Suprapubic skin (tissue), 4 donors: ENCODE data around the gene ANKRD11.
"Not testable (repeated sequence)": the region's sequence is repeated elsewhere in the genome, so short reads cannot be mapped to it uniquely, and the experiment has no call there.

Experiments used
- CTCF ChIP-seq, 2 donors: fragments of 200-600 bp in 1 of 2; fragments of 450-650 bp in 1 of 2; sonication (generic) in 1 of 2; IDR thresholded peaks; one replicate each; pipeline ENCODE4 v1.5.1; 2016 to 2019; ENCODE audit warnings: antibody characterized with exemption in 2 of 2, mild to moderate bottlenecking in 1 of 2, moderate library complexity in 1 of 2
- EP300 ChIP-seq: sonication (generic); formaldehyde crosslinking; IDR thresholded peaks from one replicate; pipeline ENCODE4 v1.6.1; 2017; ENCODE audit warnings: antibody characterized with exemption
- POLR2A ChIP-seq, 2 donors: fragments of 450-650 bp; IDR thresholded peaks; one replicate each; pipeline ENCODE4 v1.6.1; 2017; ENCODE audit warnings: antibody characterized with exemption in 2 of 2, mild to moderate bottlenecking in 2 of 2, moderate library complexity in 2 of 2
- POLR2AphosphoS5 ChIP-seq, 3 donors: sonication (generic); formaldehyde crosslinking; IDR thresholded peaks; one replicate each; pipeline ENCODE4 v1.6.1; 2017; ENCODE audit warnings: antibody characterized with exemption in 3 of 3

GRCh38 chr16:89454378-89455125, 35.8 kb downstream of the ANKRD11 start:
- TF ChIP-seq CTCF (IDR thresholded peaks at IDR 0.05); POLR2A (IDR thresholded peaks at IDR 0.05); POLR2AphosphoS5 (IDR thresholded peaks at IDR 0.05); EP300: not testable (repeated sequence)
